GM18858 (cell line): ENCODE data around the gene CHCHD3.

Experiments
- ATAC-seq: cut with Tn5 transposase; IDR thresholded peaks from one replicate; pipeline ENCODE4 v1.9.1; 2021; ENCODE audit not compliant: unreplicated experiment

The CHCHD3 gene

DNA sequence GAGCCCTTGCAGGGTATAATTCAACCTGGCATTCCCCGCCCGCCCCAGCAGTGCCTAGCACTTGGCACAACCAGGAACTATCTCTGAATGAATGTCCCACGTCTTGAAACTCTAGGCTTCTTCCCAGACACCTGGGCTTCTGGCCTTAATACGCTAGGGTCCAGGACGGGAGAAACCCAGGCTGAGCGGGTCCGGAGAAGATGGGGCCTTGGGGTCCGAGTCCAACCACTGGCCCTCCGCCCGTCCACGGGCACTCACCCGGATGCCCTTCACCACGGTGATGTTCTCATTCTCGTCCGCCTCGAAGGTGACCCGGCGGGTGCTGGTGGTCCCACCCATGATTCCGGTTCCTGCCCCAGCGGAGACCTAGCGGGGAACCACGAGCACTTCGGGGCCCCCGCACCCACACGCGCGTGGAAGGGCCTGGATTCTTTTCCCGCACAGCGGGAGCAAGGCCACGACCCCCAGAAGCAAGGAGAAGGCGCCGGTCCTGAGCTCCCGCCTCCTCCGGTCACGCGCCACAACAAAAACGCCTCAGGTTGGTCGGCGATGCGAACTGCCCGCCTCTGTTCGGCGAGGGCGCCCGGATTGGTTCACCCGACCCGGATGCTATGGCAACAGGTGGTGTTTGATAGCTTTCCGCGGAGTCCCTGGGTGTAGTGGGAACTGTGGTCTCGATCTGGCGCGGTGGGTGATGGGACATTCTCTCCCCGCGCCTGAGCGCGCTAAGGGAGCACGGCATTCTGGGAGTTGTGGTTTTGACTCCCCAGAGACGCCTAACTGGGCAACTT lies at the start of gene CHCHD3:
TSS of gene CHCHD3 (minus strand) at position 492 of the 791 bp plus-strand sequence. CDS start at position 339, 153 bp downstream.
- ATAC-seq = peak; percentile 99

DNA sequence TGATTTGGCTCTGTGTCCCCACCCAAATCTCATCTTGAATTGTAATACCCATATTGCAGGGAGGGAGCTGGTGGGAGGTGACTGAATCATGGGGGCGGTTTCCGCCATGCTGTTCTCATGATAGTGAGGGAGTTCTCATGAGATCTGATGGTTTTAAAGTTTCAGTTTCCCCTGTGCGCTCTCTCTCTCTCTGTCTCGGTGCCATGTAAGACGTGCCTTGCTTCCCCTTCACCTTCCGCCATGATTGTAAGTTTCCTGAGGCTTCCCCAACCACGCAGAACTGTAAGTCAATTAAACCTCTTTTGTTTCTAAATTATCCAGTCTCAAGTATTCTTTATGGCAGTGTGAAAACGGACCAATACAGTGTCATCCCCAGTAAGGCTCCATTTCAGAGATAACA lies 48.3 kb upstream of the CHCHD3 start:
- no peak for ATAC-seq

DNA sequence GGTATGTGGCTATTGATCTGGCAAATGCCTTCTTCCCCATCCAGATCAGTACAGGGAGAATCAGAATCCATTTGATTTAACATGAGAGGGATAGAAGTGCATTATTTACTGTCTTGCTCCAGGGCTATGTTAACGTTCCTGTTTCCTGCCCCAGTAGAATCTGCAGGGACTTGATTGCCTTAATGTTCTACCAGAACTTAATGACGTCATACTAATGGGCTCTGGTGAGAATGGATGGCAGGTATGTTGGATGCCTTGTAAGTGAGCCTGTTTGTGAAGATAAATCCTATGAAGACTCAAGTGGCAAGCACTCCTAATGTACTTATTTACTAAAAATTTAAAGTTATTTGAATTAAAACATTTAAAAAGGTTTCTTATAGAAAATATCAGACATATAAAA lies 44.5 kb upstream of the CHCHD3 start:
- ATAC-seq = no peak

DNA sequence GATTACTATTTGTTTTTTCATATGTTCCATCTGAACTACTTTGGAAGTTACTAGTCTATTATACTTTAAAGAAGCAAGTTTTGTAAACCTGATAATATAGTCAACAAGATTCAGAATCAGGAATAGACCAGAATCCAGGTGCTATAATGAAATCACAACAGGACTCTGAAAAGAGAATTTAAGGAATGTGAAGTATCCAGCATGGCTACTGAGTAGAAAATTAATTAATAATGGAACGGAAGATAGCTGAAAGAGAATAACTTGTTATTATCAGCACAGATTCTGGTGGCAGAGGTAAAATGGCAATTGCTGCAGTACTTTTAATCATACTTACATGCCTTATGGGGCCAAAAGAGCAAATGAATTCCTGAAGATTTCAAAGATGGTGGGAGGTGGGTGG lies 43.1 kb upstream of the CHCHD3 start:
- ATAC-seq = no peak

DNA sequence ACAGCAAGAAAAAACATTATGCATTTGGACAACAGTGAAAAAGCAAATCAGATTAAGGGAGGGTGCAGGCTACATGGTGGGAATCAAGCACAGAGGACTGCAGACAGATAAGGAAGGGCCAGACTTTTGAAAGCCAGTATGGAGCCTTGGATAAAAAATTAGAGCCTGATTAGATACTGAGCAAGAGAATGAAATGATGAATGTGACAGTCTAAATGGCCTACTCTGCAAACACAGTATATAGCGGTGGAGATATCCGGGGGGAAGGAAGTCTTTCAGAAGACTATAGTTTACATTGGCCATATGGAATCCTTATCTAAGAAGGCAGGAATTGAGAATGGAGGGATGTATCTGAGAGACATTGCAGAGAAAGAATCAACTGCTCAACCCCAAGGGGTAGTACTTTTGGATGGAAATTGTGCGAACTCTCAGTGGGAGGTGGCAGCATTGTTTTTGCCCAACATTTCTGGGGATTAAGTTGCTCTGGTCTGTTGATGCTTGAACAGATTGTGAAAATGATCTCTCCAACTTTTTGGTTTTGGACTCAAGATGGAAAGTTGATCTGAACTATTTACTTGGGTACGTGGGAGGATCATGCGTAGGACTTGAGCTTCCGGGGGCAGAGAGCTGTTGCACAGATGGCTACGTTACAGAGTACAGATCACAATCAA lies 39.4 kb upstream of the CHCHD3 start:
- no peak for ATAC-seq

DNA sequence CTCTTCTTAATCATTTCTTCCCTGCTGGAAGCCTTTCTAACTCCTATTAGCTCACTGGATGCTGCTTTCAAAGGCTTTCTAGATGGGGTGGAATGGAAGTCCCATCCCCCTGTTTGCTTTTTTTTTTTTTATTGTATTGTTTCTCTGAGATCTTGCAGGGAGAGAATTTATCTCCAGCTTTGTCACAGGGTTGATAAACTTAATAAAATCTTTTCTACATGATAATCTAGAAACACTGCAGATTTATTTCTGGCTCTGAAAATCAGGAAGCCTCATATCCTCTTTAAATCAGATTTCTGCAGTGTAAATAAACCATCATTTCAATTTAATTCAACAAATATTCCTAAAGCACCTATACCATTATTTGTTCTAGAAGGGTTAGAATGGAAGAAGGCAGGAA lies 37.2 kb upstream of the CHCHD3 start:
- ATAC-seq = no peak

DNA sequence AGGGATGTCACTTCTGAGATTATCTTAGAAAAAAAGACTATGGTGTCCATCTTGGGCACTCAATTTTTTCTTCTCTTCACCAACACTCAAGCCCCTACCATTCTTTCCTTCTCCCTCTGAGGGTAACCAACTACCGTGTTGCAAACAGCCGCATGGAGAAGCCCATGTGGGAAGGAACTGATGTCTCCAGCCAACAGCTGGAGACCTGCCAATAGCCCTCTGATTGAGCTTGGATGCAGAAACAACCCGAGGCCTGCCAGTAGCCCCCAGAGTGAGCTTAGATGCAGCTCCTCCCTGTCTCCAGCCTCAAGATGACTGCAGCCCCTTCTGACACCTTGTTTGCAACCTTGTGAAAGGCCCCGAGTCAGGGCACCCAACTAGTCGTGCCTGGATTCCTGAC lies 36.4 kb upstream of the CHCHD3 start:
- ATAC-seq = no peak

DNA sequence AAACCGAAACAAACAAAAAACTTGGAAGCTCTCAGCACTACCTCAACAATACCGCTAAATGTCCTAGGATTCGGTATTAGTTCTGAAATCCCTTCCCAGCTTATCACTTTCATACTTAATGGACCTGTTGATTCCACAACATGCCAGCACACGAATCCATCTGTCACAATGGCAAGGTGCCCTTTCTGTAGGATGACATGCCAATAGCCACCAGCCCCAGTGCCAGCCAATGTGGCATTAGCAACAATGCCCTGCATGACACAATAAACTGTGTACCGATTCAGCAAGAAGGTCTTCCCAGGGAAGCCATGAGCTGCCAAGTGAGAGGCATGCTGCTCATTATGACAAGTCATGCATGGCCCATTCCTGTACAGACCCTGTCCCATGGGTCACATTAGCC lies 35.6 kb upstream of the CHCHD3 start:
- no peak for ATAC-seq

DNA sequence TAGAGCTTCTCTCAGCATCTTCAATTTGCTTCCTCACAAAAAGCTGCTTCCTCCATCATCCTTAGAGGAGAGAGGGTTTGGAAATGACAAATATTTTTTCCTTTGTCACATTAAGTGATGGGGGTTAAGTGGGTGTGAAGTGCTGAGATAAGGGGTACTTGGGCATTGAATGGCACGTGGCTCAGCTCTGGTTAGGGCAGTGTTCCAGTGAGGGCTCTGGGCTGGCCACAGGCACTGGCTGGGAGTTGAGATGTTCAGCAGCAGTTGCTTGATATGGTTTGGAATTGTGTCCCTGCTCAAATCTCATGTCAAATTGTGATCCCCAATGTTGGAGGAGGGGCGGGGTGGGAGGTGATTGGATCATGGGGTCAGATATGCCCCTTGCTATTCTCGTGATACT lies 33.7 kb upstream of the CHCHD3 start:
- ATAC-seq = no peak

DNA sequence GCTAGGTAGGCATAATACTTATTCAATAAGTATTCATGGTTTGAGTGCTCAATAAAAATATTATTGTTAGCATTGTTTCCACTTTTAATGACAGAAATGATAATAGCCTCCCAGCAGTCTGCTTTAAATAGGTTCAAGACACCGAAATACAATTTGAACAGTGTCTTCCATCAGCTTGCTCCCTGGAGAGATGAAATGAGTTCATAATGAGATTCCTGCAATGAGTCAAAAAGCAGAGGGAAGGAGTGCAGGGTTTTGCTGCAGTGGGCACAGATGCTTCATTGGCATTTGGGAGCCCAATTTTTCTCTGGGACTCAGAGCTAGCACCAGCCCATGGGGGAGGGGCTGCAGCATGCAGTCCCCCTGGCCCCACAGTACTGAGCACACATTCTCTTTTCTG lies 32.6 kb upstream of the CHCHD3 start:
- ATAC-seq = no peak

DNA sequence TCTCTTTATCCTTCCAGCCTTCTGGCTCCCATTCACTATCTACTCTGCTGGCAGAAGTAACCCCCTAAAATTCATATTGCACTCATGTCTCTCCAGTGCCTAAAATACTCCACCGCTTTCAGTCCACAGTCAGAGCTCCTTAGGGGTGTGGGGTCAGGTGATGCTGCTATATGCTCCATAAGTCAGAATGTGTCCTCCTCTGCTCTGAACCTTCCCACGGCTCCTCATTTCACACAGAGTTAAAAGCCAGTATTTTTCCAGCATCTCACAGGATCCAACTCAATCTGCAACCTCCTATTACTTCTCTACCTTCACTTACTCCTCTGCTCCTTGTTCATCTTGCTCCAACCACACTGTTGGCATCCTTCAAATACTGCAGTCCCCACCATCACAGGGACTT lies 31.1 kb upstream of the CHCHD3 start:
- ATAC-seq = no peak

DNA sequence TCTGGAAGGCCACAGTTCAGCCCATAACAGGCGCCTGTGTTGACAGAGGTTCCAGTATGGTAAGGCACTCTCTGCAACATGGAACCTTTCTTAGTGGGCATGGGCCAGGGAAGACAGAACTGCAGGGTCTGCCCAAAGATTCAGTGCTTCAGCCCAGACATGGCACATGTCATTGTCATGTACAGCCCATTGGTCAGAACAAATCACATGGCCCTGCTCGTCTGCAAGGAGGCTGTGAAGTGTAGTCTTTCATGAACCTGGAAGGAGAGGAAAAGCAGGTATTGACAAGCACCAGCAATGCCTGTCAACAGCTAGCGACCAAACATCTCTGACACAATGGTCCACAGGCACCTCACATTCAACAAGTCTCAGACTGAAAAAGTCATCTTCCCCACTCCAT lies 30.4 kb upstream of the CHCHD3 start:
- no peak for ATAC-seq

DNA sequence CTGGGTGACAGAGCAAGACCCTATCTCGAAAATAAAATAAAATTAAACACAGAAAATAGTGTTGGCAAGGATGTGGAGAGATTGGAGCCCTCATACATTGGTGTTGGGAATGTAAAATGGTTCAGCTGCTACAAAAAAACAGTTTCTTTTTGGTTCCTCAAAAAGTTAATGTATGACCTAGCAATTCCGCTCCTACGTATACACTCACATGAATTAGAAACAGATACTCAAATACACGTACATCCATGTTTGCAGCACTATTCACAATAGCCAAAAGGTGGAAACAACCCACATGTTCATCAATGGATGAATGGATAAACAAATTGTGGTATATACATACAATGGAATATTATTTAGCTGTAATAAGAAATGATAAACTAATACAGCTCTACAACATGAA lies 28.4 kb upstream of the CHCHD3 start:
- ATAC-seq = no peak

DNA sequence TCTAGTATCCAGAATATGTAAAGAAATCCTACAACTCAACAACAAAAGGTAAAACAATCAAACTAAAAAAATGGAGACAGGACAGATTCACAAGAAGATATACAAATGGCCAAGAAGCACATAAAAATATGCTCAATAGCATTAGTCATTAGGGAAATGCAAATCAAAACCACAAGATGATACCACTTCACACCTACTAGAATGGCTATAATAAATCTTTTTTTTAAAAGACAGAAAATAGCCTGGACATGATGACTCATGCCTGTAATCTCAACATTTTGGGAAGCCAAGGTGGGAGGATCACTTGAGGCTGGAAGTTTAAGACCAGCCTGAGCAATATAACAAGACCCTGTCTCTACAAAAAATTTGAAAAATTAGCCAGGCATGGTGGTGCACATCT lies 27.9 kb upstream of the CHCHD3 start:
- no peak for ATAC-seq

DNA sequence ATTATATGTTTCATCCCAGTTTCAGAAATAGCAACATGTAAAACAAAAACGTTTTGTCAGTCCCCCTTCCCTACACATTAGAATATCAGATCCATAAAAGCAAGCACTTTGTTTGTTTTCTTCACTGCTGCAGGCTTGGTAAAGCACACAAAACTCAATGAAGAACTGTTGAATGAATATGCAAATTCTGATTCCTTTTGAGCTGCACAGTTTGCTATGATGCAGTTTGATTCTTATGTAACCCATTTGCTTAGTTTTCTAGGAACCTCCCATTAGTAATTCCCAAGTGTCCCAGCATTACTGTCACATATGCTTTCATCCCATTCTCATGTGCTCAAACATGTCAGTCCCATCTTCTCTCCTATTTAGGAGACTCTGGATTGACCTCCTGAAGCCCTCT lies 26.1 kb upstream of the CHCHD3 start:
- ATAC-seq = no peak

DNA sequence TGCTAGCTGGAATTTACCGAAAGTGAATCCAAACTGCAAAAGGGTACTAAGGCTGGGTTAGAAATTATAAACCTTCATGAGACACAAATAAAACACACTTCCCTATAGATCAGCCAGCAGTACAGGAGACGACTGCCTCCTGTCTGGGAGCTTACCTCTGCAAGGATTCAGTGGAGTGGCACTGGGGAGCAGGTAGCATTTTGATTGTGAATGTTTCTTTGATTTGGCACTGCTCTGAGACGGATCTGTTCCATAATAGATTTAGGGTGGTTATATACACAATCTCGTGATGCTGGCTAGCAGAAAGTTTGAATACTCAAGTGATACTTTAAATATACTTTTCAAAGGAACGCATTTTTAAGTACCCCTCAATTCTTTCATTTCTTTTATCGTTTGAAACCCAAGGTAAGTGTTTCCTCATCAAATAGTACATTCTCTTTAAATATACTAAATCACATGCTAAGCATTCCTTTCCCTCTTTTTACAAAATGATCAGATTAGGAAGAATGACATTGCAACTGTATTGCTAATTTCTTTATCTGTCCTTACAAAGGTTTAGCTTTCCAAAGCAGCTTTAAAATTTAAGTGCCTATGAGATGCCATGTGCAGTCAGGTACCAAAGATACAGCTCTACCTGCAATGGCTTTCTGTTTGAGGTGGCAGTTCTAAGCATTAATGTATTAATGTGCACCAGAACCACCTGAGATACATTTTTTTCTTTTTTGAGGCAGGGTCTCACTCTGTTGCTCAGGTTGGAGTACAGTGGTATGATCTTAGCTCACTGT lies 20.6 kb upstream of the CHCHD3 start:
- no peak for ATAC-seq

DNA sequence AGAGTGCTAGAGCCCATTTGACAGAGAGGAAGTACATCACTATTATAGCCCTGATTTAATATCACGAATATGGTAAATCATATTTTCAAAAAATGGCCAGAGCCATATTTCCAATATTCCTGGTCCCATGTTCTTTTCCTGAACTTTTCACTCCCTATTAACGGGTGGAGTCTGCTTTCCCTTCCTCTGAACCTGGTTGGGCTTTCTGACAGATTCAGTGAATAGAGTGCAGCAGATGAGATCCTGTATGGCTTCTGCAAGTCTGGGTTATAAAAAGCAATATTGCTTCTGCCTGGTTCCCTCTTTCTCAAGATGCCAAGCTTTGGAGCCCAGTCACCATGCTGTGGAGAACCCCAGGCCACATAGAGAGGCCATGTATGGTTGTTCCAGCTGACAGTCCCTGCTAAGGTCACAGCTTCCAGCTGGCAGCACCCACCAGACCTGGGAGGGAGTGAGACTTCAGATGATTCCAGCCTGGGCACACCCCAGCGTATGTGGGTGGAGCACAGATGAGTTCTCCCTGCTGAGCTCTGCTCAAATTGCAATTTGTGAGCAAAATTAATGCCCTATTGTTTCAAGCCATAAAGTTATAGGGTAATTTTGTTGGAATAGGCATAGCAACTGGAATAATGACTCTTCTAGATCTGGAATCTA lies 17.9 kb upstream of the CHCHD3 start:
- ATAC-seq = no peak

DNA sequence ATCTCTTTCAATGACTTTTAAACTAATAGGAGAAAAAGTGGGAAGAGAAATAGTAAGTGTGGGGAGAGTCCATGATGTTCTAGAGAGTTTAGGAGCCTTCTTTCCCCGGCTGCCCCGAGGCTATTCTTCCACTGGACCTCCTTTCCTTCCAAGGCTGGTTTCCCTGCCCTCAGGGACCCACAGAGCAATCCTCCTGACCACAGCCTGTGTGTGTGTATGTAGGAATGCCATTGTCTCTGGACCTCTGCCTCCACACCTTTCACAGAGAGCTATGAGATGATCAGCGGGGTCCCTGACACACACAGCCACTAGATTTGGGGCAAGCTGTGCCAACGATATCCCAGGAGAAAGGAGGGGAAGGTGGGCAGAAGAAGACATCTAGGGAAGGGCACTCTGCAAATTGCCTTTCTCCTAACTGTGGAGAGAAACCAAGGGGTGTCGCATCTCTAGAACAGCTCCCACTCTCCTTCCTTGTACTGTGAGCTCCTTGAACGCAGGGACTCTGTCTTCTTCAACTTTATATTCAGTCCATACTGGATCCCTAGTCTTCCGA lies 13.3 kb upstream of the CHCHD3 start:
- no peak for ATAC-seq

DNA sequence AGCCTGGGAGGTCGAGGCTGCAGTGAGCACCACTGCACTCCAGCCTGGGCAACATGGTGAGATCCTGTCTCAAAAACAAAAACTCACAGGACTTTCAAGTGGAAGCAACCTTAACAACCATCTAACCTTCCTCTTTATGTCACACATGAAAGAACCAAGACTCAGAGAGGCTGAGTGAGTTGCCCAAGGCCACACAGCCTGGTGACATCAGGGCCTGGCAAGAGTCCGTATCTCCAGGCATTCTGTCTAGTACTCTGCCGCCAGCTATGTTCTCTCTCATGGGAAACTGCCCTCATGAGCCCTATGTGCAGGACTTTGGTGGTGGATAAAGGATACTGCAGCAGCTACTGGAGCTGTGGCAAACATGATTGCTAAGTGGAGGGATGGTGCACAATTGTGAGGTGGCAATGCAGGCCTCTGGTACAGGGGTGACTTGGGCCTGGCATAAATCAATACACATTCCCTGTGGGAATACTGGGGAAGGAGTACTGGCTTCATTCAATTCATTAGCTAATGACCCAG lies 10.1 kb upstream of the CHCHD3 start:
- no peak for ATAC-seq

DNA sequence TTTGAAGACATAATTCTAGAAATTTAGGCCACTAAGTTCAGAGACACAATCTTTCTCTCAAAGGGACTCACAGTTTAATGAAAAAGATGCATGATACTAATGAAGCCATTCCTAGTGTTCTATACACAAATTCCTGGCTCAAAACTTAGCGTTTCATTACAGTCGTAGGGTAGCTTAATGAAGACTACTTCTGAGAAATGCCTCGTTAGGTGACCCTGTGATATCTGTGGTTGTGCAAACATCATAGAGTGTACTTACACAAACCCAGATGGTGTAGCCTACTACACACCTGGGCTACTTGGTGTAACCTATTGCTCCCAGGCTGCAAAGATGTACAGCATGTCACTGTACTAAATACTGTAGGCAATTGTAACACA lies 488 bp upstream of the CHCHD3 start:
- no peak for ATAC-seq

DNA sequence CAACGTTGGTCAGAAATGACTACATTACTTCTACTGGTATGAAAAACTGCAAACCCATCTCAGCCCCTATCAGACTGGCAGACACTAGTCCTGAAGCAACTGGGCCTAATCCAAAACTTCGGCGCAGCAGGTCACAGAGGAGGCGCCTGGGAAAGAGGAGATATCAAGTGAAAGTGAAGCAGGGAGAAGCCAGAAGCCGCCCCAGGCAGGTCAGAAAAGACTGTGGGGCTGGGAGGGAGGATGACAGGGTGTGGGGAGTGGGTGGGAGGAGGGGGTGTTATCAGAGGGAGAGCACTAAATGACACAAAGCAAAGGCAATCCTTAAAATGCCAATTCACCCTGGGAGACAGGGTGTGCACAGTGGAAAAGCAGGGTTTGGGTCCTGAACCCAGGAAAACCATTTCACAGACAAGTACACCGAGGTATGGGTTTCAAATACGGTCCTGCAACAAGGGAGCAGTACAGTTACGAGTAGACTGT lies 731 bp downstream of the CHCHD3 start:
- ATAC-seq = no peak
